Endothelial cell of umbilical vein (primary cell): ENCODE measurements around the gene JADE1. TPM values are rescaled to one million over a fixed set of nuclear protein-coding genes. Genes with fewer than 3 reads are reported as not detected.

Source experiments
- BruUV-seq: library from RNA; stranded (reverse); fragments of 400-500 nt; replicated peaks from 2 replicates; lab custom pipeline; 2021; lab: Mats Ljungman, UMichigan
- CTCF ChIA-PET: fragments of 300-600, 350-600 bp; sonication (Branson Sonifier 250); formaldehyde crosslinking; loops from one replicate; lab custom pipeline; 2021; ENCODE audit warnings: antibody characterized with exemption, inconsistent platforms; lab: Charles Lee
- POLR2A ChIA-PET: fragments of 300-600, 350-600 bp; sonication (Branson Sonifier 250); formaldehyde crosslinking; loops from one replicate; lab custom pipeline; 2021; ENCODE audit warnings: antibody characterized with exemption, inconsistent platforms; lab: Charles Lee
- DNase-seq: peaks from one replicate; pipeline ENCODE4 v3.0.0-alpha.2; 2011; ENCODE audit warnings: low read depth, low spot score
- FAIRE-seq: peaks from 2 replicates; lab custom pipeline; 2011; peaks lifted over from hg19 to GRCh38; lab: Jason Lieb, UNC
- H2AFZ ChIP-seq: 2 replicates; pipeline ENCODE4 v1.6.0; 2012; ENCODE audit warnings: low read depth, low read length, control low read depth, inconsistent platforms
- H3K27ac ChIP-seq: 2 replicates; pipeline ENCODE4 v1.5.1; 2011; ENCODE audit warnings: low read depth, mild to moderate bottlenecking, control low read depth, low read length, moderate library complexity; ENCODE audit not compliant: insufficient read depth
- H3K27me3 ChIP-seq, 2 experiments: 2 replicates each; pipeline versions ENCODE4 v1.6.0 to v1.6.1; 2011; ENCODE audit warnings: low read length in 2 of 2, mixed read lengths in 1 of 2; ENCODE audit not compliant: control insufficient read depth in 2 of 2, insufficient read depth in 2 of 2
- H3K36me3 ChIP-seq, 2 experiments: 2 replicates in 1 of 2; 3 replicates in 1 of 2; pipeline ENCODE4 v1.5.1; 2011; ENCODE audit warnings: low read length in 2 of 2, mild to moderate bottlenecking in 1 of 2, moderate library complexity in 1 of 2; ENCODE audit not compliant: control insufficient read depth in 2 of 2, insufficient read depth in 2 of 2; ENCODE audit errors: extremely low read depth in 1 of 2
- H3K4me1 ChIP-seq: 3 replicates; pipeline ENCODE4 v1.5.1; 2011; ENCODE audit warnings: mild to moderate bottlenecking, low read length; ENCODE audit not compliant: control insufficient read depth, insufficient read depth; ENCODE audit errors: extremely low read depth
- H3K4me2 ChIP-seq: 2 replicates; pipeline ENCODE4 v1.6.1; 2011; ENCODE audit warnings: low read length, control low read depth, mixed read lengths; ENCODE audit not compliant: insufficient read depth
- H3K4me3 ChIP-seq, 3 experiments: fragments of 200-600 bp in 1 of 3; sonication (generic), shearing (Covaris generic) in 1 of 3; replicated peaks in 1 of 3; 2 replicates each; pipeline ENCODE4 v1.5.1; 2011 to 2016; ENCODE audit warnings: control low read depth in 3 of 3, low read length in 3 of 3, mild to moderate bottlenecking in 2 of 3, inconsistent platforms in 1 of 3, low read depth in 1 of 3, moderate library complexity in 1 of 3; ENCODE audit not compliant: insufficient read depth in 1 of 3
- H3K79me2 ChIP-seq: 2 replicates; pipeline ENCODE4 v1.6.0; 2012; ENCODE audit warnings: low read length, inconsistent platforms; ENCODE audit not compliant: control insufficient read depth, insufficient read depth
- H3K9ac ChIP-seq: replicated peaks from 2 replicates; pipeline ENCODE3; 2011; ENCODE audit warnings: low read length, control low read depth; ENCODE audit not compliant: insufficient read depth; ENCODE audit errors: extremely low read depth
- H3K9me1 ChIP-seq: replicated peaks from 3 replicates; pipeline ENCODE4 v1.6.0; 2011; ENCODE audit warnings: mild to moderate bottlenecking, low read length; ENCODE audit not compliant: control insufficient read depth, insufficient read depth; ENCODE audit errors: extremely low read depth
- H3K9me3 ChIP-seq: replicated peaks from 2 replicates; pipeline ENCODE4 v1.5.1; 2012; ENCODE audit warnings: low read length, inconsistent platforms; ENCODE audit not compliant: control insufficient read depth, insufficient read depth
- H4K20me1 ChIP-seq: replicated peaks from 2 replicates; pipeline ENCODE3; 2011; ENCODE audit warnings: mild to moderate bottlenecking, low read length; ENCODE audit not compliant: control insufficient read depth, insufficient read depth; ENCODE audit errors: extremely low read depth
- CTCF ChIP-seq, 2 donors: IDR thresholded peaks; 1 replicate in 1 of 2; 2 replicates in 1 of 2; pipeline ENCODE4 v1.5.1; 2011; ENCODE audit warnings: low read length in 2 of 2, mild to moderate bottlenecking in 2 of 2, moderate library complexity in 2 of 2, control low read depth in 1 of 2, inconsistent platforms in 1 of 2, low read depth in 1 of 2; ENCODE audit not compliant: insufficient read depth in 1 of 2; ENCODE audit errors: extremely low read depth in 1 of 2
- EZH2 ChIP-seq: IDR thresholded peaks from 2 replicates; pipeline ENCODE4 v1.6.1; 2012; ENCODE audit warnings: borderline replicate concordance, low read depth, mild to moderate bottlenecking, moderate library complexity, low read length, inconsistent platforms; ENCODE audit not compliant: severe bottlenecking
- FOS ChIP-seq: IDR thresholded peaks from 2 replicates; pipeline ENCODE4 v1.6.1; 2011; ENCODE audit warnings: mild to moderate bottlenecking, low read length, moderate library complexity, borderline replicate concordance; ENCODE audit not compliant: insufficient read depth
- GATA2 ChIP-seq: IDR thresholded peaks from 2 replicates; pipeline ENCODE4 v1.7.0; 2011; ENCODE audit warnings: low read depth, mild to moderate bottlenecking, moderate library complexity, mixed read lengths, low read length; ENCODE audit not compliant: insufficient read length, insufficient read depth
- JUN ChIP-seq: IDR thresholded peaks from 2 replicates; pipeline ENCODE4 v1.6.1; 2011; ENCODE audit warnings: borderline replicate concordance, low read depth; ENCODE audit not compliant: insufficient read length, insufficient read depth
- MAX ChIP-seq: IDR thresholded peaks from 2 replicates; pipeline ENCODE4 v1.6.1; 2011; ENCODE audit not compliant: insufficient read depth, insufficient read length
- MYC ChIP-seq: IDR thresholded peaks from one replicate; pipeline ENCODE4 v1.6.1; 2011; ENCODE audit warnings: mild to moderate bottlenecking, low read depth, low read length
- POLR2A ChIP-seq: IDR thresholded peaks from 2 replicates; pipeline ENCODE4 v1.6.1; 2012; ENCODE audit warnings: low read depth, mild to moderate bottlenecking, control low read depth, low read length
- POLR2AphosphoS5 ChIP-seq: IDR thresholded peaks from 2 replicates; pipeline ENCODE4 v1.6.1; 2012; ENCODE audit warnings: low read depth, mild to moderate bottlenecking, control low read depth, low read length, moderate library complexity; ENCODE audit not compliant: insufficient read depth
- dilution Hi-C: fragments of 300-500 bp; cut with MboI; formaldehyde crosslinking; loops from one replicate; pipeline ENCODE4 v1.15.0; 2019; ENCODE audit warnings: low sequenced_read_pairs; ENCODE audit not compliant: extremely low pct_ligation_motif_present
- intact Hi-C: fragments of 100-400 bp; cut with micrococcal nuclease; formaldehyde crosslinking; loops from one replicate; pipeline ENCODE4 v1.10.0; 2022
- polyA plus RNA-seq, 4 experiments: library from polyadenylated mRNA; depleted of rRNA in 3 of 4; stranded (reverse) in 3 of 4; unstranded in 1 of 4; fragments of >200 nt; gene quantifications; 2 replicates each; pipeline versions ENCODE4 v1.2.1 to v1.2.3, GENCODE V29; 2011 to 2012; ENCODE audit warnings: missing spikeins in 1 of 4
- total RNA-seq: library from RNA; stranded (reverse); gene quantifications from 2 replicates; pipeline ENCODE4 v1.2.3, GENCODE V29; 2021

The JADE1 gene
- total and polyA plus RNA-seq, 2 donors (not counting 3 experiments of a cell fraction or from before 2014, with no cell fraction given): 13.6 to 45.6 TPM

- FAIRE-seq (no peak), DNase-seq (no peak)
- Histone ChIP-seq H2AFZ (no peak overlapping the region), H3K79me2 (no peaks in the 10 kb centered on the region), H3K4me2 (no peak overlapping the region), H3K27me3 (no peaks in the 10 kb centered on the region), H3K36me3 (no peaks in the 10 kb centered on the region), H3K4me1 (no peaks in the 10 kb centered on the region), H3K9me1 (no peaks in the 10 kb centered on the region), H3K27ac (no peak overlapping the region), H3K4me3 (no peak overlapping the region), H3K9me3 (no peaks in the 10 kb centered on the region), H3K9ac (no peak overlapping the region), H4K20me1 (no peaks in the 10 kb centered on the region)
- TF ChIP-seq POLR2AphosphoS5: no peak
- no peak for TF ChIP-seq POLR2A
- TF ChIP-seq CTCF (IDR thresholded peaks at IDR 0.05; ENCODE audit: extremely low read depth in 1 of 2, insufficient read depth in 1 of 2, low read depth in 1 of 2, low read length in 2 of 2): no peak
- TF ChIP-seq EZH2: no peak
- no peak for TF ChIP-seq FOS
- no peak for TF ChIP-seq MYC
- no peak for TF ChIP-seq GATA2
- TF ChIP-seq JUN: no peak
- TF ChIP-seq MAX: no peak
- intact Hi-C loops: no loop called here
- dilution Hi-C loops: no loop called here
- POLR2A ChIA-PET: no interaction called here
- BruUV-seq: no TSS peak
- CTCF ChIA-PET: no interaction called here
Observed at GRCh38 chr4:128800284-128800683, 9.2 kb upstream of the JADE1 start.
